ENCODE data around the gene PODXL2. TPM values are rescaled to one million over a fixed set of nuclear protein-coding genes. Genes with fewer than 3 reads are reported as not detected.

PODXL2 gene
- total and polyA plus RNA-seq, 8 donors, result 2.9 to 18.0 (median 14.5) TPM

DNA sequence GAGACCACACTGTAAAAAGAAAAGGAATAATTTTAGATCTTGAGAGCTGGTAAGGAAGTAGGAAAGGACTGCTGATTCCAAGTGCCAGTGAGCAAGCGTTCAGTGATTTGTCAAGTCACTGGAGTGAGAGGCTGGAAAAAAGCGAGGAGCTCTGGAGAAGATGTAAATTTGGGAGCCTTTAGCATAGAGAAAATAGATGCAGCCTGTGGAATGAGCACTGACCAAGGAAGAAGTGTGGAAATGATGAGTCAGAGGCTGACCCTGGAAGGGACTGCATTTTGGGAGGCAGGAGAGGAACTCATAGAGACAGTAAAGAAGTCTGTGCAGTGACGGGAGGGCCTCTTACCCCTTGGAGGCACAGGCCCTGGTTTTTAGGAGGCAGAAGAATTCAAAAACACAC lies 26.7 kb downstream of the PODXL2 start:
- H3K36me3 ChIP-seq, result no peaks in the 10 kb centered on the region
- no peaks in the 10 kb centered on the region for H3K9me3 ChIP-seq
- H3K4me1 ChIP-seq, result no peaks in the 10 kb centered on the region
- intact Hi-C loops (cut with DNase I), result no loop called here
- H3K27me3 ChIP-seq, result no peaks in the 10 kb centered on the region
- DNase-seq (no peak), ATAC-seq (peak; percentile 43)
- TF ChIP-seq, protein P1, sequence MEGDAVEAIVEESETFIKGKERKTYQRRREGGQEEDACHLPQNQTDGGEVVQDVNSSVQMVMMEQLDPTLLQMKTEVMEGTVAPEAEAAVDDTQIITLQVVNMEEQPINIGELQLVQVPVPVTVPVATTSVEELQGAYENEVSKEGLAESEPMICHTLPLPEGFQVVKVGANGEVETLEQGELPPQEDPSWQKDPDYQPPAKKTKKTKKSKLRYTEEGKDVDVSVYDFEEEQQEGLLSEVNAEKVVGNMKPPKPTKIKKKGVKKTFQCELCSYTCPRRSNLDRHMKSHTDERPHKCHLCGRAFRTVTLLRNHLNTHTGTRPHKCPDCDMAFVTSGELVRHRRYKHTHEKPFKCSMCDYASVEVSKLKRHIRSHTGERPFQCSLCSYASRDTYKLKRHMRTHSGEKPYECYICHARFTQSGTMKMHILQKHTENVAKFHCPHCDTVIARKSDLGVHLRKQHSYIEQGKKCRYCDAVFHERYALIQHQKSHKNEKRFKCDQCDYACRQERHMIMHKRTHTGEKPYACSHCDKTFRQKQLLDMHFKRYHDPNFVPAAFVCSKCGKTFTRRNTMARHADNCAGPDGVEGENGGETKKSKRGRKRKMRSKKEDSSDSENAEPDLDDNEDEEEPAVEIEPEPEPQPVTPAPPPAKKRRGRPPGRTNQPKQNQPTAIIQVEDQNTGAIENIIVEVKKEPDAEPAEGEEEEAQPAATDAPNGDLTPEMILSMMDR (IDR thresholded peaks at IDR 0.05), result no peak
- no peak overlapping the region for H3K4me3 ChIP-seq
- H3K27ac ChIP-seq, result peak overlapping the region in 1 of 2 donors; percentile 26

DNA sequence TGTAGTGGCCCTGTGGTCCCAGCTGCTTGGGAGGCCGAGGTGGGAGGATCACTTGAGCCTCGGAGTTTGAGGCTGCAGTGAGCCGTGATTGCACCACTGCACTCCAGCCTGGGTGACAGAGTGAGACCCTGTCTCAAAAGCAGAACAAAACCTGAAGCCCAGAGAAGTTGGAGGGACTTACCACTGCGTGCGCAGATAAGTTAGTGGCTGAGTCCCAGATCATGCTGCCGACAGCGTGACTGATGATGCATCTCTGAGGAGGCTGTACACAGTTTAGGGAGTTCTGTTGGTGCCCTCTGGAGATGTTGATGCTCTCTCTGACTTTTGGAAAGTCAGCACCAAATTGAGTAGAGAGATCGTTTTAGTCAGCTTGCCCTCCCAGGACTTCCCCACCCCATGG lies 27.9 kb downstream of the PODXL2 start:
- TF ChIP-seq, protein P1 (IDR thresholded peaks at IDR 0.05), result no peak
- ATAC-seq (no peak), DNase-seq (no peak)
- no peaks in the 10 kb centered on the region for H3K4me1 ChIP-seq
- H3K27me3 ChIP-seq, result no peaks in the 10 kb centered on the region
- no peak overlapping the region for H3K4me3 ChIP-seq
- H3K36me3 ChIP-seq, result no peaks in the 10 kb centered on the region
- H3K27ac ChIP-seq, result no peak overlapping the region
- intact Hi-C loops (cut with DNase I), result no loop called here
- H3K9me3 ChIP-seq, result no peaks in the 10 kb centered on the region

DNA sequence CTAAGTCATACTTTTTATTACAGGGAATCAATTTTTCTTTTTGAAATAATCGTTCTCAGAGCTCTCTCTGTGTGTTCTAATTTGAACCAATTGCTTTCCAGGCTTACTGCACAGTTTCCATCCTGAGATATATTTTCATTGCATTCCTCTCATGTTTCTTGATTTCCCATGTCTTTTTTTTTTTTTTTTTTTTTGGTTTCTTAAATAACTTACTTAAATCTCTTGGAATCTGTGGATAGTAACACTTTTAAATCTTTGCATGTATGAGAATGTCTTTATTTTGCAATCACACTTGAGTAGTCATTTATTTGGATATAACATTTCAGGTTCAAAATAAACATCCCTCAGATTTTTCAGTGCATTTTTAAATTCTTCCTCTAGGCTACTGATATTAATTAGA lies 29.2 kb downstream of the PODXL2 start:
- Histone ChIP-seq H3K4me1 (no peaks in the 10 kb centered on the region), H3K27ac (no peak overlapping the region), H3K36me3 (no peaks in the 10 kb centered on the region), H3K9me3 (no peaks in the 10 kb centered on the region), H3K4me3 (no peak overlapping the region), H3K27me3 (no peaks in the 10 kb centered on the region)
- no peak for ATAC-seq
- TF ChIP-seq, protein P1 (IDR thresholded peaks at IDR 0.05), result no peak
- intact Hi-C loops (cut with DNase I), result no loop called here
- DNase-seq, result no peak

DNA sequence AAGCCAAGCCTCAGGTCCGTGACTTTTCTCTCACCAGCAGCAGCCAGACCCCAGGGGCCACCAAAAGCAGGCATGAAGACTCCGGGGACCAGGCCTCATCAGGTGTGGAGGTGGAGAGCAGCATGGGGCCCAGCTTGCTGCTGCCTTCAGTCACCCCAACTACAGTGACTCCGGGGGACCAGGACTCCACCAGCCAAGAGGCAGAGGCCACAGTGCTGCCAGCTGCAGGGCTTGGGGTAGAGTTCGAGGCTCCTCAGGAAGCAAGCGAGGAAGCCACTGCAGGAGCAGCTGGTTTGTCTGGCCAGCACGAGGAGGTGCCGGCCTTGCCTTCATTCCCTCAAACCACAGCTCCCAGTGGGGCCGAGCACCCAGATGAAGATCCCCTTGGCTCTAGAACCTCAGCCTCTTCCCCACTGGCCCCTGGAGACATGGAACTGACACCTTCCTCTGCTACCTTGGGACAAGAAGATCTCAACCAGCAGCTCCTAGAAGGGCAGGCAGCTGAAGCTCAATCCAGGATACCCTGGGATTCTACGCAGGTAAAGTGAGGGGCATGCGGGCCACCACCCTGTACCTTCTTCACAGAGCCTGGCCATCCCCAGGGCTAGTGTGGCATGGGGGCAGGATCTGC lies 31.8 kb downstream of the PODXL2 start:
- no peaks in the 10 kb centered on the region for H3K9me3 ChIP-seq
- intact Hi-C loops (cut with DNase I), result no loop called here
- ATAC-seq (no peak), DNase-seq (no peak)
- H3K27ac ChIP-seq, result no peak overlapping the region
- H3K36me3 ChIP-seq, result no peaks in the 10 kb centered on the region
- H3K27me3 ChIP-seq, result no peaks in the 10 kb centered on the region
- no peak overlapping the region for H3K4me3 ChIP-seq
- no peaks in the 10 kb centered on the region for H3K4me1 ChIP-seq
- TF ChIP-seq, protein P1 (IDR thresholded peaks at IDR 0.05), result no peak

DNA sequence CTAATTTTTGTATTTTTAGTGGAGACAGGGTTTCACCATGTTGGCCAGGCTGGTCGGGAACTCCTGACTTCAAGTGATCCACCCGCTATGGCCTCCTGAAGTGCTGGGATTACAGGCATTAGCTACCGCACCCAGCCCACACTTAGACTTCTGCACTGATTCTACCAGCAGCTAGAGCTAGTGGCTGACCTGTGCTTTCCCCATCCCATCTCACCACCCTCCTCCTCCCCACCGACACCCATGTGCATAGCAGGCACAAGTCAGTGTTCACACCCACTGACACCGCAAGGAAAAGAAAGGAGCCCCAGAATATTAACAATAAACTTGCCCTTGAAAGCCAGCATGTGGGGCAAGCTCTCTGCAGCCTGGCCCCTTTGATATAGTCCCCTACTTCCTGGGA lies 32.6 kb downstream of the PODXL2 start:
- no peak for ATAC-seq

More for the DNA sequence above, 32.6 kb downstream of the PODXL2 start:
- intact Hi-C loops (cut with DNase I), result no loop called here
- no peak for DNase-seq
- TF ChIP-seq, protein P1 (IDR thresholded peaks at IDR 0.05), result no peak
- Histone ChIP-seq H3K9me3 (no peaks in the 10 kb centered on the region), H3K27me3 (no peaks in the 10 kb centered on the region), H3K4me3 (no peak overlapping the region), H3K4me1 (no peaks in the 10 kb centered on the region), H3K36me3 (no peaks in the 10 kb centered on the region), H3K27ac (no peak overlapping the region)

Data from left lung (tissue), 10 donors.